ENCODE results near the gene PERCC1. TPM values are rescaled to one million over a fixed set of nuclear protein-coding genes. Genes with fewer than 3 reads are reported as not detected.

PERCC1 gene
- total RNA-seq, 8 experiments from 2014 or later, result 0.29 to 1.2 (median 0.46) TPM; not detected in 4

DNA sequence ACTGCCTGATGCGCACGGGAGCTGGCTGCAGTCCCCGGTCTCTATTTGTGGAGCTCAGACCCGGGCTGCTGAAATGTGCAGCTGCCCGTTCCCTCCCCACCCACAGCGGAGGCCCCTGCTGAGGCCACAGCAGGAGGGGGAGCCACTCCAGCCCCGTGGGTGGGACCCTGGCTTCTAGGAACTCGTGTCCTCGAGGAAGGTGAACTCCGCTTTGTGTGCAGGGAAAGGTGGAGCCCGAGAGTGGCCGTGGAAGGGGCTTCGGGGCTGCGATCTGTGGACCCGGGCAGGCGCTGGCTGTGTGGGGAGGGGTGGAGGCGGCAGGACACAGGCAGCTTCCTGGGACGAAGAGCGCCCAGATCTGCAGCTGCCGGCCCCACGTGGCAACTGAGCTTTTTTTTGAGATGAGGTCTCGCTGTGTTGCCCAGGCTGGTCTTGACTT is 10.5 kb downstream of the PERCC1 start:
- no peak for ATAC-seq (replicated peaks in 6 of 8)
- no peaks in the 10 kb centered on the region for H3K4me1 ChIP-seq (replicated peaks in 1 of 2)
- H3K4me3 ChIP-seq, result no peak overlapping the region
- 33 to 100% (median 100%) methylated on average over 1 to 2 of the region's 22 CpGs; no CpG with 5 or more reads in 7 of the 10 experiments for WGBS, 10 experiments
- in situ Hi-C loops (cut with MboI; ENCODE audit: low pct_unique_long_range_greater_than_20kb in 2 of 9, low sequenced_read_pairs in 9 of 9, unreplicated experiment in 9 of 9), result no loop called here
- H3K27ac ChIP-seq, result no peak overlapping the region

GRCh38 chr16:1442697-1443096 is 11.8 kb downstream of the PERCC1 start:
- in situ Hi-C loops (cut with MboI; ENCODE audit: low pct_unique_long_range_greater_than_20kb in 2 of 9, low sequenced_read_pairs in 9 of 9, unreplicated experiment in 9 of 9), result no loop called here

DNA sequence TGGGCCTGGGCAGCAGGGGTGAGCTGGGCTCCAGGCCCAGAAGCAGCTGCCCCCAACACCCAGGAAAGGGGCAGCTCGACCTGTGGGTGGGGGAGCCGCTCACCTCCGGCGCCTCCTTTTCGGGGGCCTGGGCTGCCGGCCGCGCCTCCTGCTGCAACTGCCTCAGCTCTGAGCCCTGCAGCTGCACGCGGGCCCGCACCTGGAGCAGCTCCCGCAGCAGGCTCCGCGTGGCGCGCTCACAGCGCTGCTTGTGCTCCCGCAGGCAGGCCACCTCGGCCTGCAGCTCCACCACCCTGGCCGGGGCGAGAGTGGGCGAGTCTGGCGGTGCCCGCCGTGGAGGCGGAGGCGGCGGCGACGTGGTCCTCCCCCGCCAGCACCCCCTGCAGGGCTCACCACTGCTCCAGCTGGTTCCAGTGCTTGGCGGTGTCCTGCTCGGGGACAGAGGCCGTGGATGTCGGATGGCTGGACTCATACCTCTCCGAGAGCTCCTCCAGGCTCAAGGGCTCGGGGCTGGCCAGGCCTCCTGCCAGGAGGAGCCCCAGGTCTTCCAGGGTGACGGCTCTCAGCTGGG is 12.6 kb downstream of the PERCC1 start:
- in situ Hi-C loops (cut with MboI; ENCODE audit: low pct_unique_long_range_greater_than_20kb in 2 of 9, low sequenced_read_pairs in 9 of 9, unreplicated experiment in 9 of 9), result no loop called here
- ATAC-seq (replicated peaks in 6 of 8), result peak in 4 of 8 experiments; percentile 3 to 22 (median 8)
- WGBS, 10 experiments, result 71 to 97% (median 80%) methylated on average over 2 to 9 of the region's 38 CpGs; no CpG with 5 or more reads in 7 of the 10 experiments
- no peak overlapping the region for H3K4me3 ChIP-seq
- no peaks in the 10 kb centered on the region for H3K4me1 ChIP-seq (replicated peaks in 1 of 2)
- H3K27ac ChIP-seq, result no peak overlapping the region

More at GRCh38 chr16:1442697-1443096, 11.8 kb downstream of the PERCC1 start:
- Histone ChIP-seq H3K4me3 (no peak overlapping the region), H3K4me1 (replicated peaks in 1 of 2) (no peaks in the 10 kb centered on the region), H3K27ac (no peak overlapping the region)
- ATAC-seq (replicated peaks in 6 of 8), result no peak
- 64% methylated on average over 9 of the region's 24 CpGs; no CpG with 5 or more reads in 9 of the 10 experiments for WGBS, 10 experiments

GRCh38 chr16:1443980-1444729 is 13.3 kb downstream of the PERCC1 start, which contains the start of gene CCDC154:
TSS of gene CCDC154 (minus strand) at chr16:1444556. CDS start at chr16:1444322, 234 bp downstream.
- no peaks in the 10 kb centered on the region for H3K4me1 ChIP-seq (replicated peaks in 1 of 2)
- in situ Hi-C loops (cut with MboI; ENCODE audit: low pct_unique_long_range_greater_than_20kb in 2 of 9, low sequenced_read_pairs in 9 of 9, unreplicated experiment in 9 of 9), result no loop called here
- no peak within 1 kb of the TSS for H3K4me3 ChIP-seq
- WGBS, 10 experiments, result 0 to 100% (median 90%) methylated on average over 1 to 3 of the region's 27 CpGs; no CpG with 5 or more reads in 6 of the 10 experiments
- peak in 4 of 8 experiments; percentile 11 to 15 (median 12) for ATAC-seq (replicated peaks in 6 of 8)
- no peak within 1 kb of the TSS for H3K27ac ChIP-seq

- Histone ChIP-seq H3K27ac (no peak overlapping the region), H3K4me1 (replicated peaks in 1 of 2) (no peaks in the 10 kb centered on the region), H3K4me3 (no peak overlapping the region)
- no peak for ATAC-seq (replicated peaks in 6 of 8)
- WGBS, 10 experiments, result 93 to 100% methylated on average over 1 to 5 of the region's 48 CpGs; no CpG with 5 or more reads in 8 of the 10 experiments
- in situ Hi-C loops (cut with MboI; ENCODE audit: low pct_unique_long_range_greater_than_20kb in 2 of 9, low sequenced_read_pairs in 9 of 9, unreplicated experiment in 9 of 9), result no loop called here
Observed at GRCh38 chr16:1444730-1445517, 14.0 kb downstream of the PERCC1 start.

GRCh38 chr16:1445518-1446203 is 14.8 kb downstream of the PERCC1 start:
- Histone ChIP-seq H3K4me3 (no peak overlapping the region), H3K27ac (no peak overlapping the region), H3K4me1 (replicated peaks in 1 of 2) (no peaks in the 10 kb centered on the region)
- in situ Hi-C loops (cut with MboI; ENCODE audit: low pct_unique_long_range_greater_than_20kb in 2 of 9, low sequenced_read_pairs in 9 of 9, unreplicated experiment in 9 of 9), result no loop called here
- 60 to 100% (median 100%) methylated on average over 1 to 2 of the region's 25 CpGs; no CpG with 5 or more reads in 7 of the 10 experiments for WGBS, 10 experiments
- ATAC-seq (replicated peaks in 6 of 8), result no peak

DNA sequence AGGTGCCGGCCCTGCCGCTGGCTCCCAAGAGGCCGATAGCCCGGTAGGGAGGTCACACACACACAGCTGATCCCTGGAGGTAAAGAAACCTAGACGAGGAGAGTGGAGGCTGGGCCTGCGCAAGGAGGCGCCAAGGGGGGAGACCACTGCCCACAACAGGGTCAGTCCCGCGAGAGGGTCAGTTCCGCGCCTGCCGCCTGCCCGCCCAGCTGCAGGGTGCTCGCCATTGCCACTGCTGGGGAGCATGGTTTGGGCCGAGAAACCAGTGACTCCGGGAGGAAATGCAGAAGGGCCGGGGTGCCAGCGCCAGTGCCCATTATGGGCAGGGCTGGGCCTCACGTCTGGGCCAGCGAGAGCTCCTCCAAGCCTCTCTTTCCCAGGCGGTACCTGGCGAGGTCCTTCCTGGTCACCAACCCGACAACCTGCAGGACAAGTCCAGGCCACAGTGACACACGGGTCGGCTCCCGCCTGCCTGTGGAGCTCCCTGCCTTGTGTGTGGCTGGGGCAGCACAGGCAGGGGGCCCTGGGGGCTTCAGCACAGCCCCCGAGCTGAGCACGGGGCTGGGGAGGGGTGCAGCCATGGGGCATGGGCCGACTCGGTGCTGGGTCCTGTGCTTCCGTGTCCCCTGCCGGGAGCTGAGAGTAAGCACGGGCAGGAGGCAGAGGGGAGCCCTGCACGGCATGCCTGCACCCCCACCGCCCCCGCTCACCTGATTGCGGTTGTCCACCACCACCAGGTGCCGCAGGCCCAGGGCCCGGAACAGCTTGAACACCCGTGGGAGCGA is 15.6 kb downstream of the PERCC1 start:
- ATAC-seq (replicated peaks in 6 of 8), result no peak
- in situ Hi-C loops (cut with MboI; ENCODE audit: low pct_unique_long_range_greater_than_20kb in 2 of 9, low sequenced_read_pairs in 9 of 9, unreplicated experiment in 9 of 9), result no loop called here
- H3K27ac ChIP-seq, result no peak overlapping the region
- no peaks in the 10 kb centered on the region for H3K4me1 ChIP-seq (replicated peaks in 1 of 2)
- no peak overlapping the region for H3K4me3 ChIP-seq
- 40 to 100% (median 100%) methylated on average over 1 to 7 of the region's 41 CpGs; no CpG with 5 or more reads in 5 of the 10 experiments for WGBS, 10 experiments

- in situ Hi-C loops (cut with MboI; ENCODE audit: low pct_unique_long_range_greater_than_20kb in 2 of 9, low sequenced_read_pairs in 9 of 9, unreplicated experiment in 9 of 9), result no loop called here
Observed at GRCh38 chr16:1447965-1448364, 17.1 kb downstream of the PERCC1 start.

DNA sequence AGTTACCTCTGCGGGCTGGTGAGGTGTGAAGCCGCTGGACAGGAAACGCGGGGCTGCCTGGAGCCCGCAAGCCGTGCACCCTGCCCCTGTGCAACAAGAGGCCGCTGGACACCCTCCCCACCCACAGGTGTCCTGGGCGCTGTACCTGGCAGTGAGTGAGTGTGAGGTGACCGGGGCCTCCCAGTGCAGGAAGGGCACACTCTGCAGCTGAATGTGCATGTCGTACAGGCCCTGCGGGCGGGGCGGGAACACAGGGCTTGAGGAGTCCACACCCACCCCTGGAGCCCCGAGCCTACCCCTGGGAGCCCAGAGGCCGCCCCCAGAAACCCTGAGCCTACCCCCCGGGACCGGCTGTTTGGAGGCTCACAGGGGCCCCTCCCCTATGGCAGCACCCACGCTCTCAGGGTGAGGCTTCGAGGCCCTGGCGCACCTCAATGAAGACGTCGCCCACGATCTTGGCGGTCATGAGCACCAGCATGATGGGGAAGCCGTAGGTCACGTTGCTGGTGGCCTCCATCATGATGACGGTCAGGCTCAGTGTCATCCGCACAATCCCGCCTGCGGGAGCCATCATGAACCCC is 17.7 kb downstream of the PERCC1 start:
- ATAC-seq (replicated peaks in 6 of 8), result peak in 2 of 8 experiments; percentile 22 to 30
- Histone ChIP-seq H3K4me1 (replicated peaks in 1 of 2) (no peaks in the 10 kb centered on the region), H3K4me3 (no peak overlapping the region), H3K27ac (no peak overlapping the region)
- in situ Hi-C loops (cut with MboI; ENCODE audit: low pct_unique_long_range_greater_than_20kb in 2 of 9, low sequenced_read_pairs in 9 of 9, unreplicated experiment in 9 of 9), result no loop called here
- 96 to 100% (median 100%) methylated on average over 1 to 5 of the region's 30 CpGs; no CpG with 5 or more reads in 6 of the 10 experiments for WGBS, 10 experiments

More at GRCh38 chr16:1447965-1448364, 17.1 kb downstream of the PERCC1 start:
- WGBS, 10 experiments, result no CpG with 5 or more reads among the region's 11 CpGs
- Histone ChIP-seq H3K4me3 (no peak overlapping the region), H3K27ac (no peak overlapping the region), H3K4me1 (replicated peaks in 1 of 2) (no peaks in the 10 kb centered on the region)
- no peak for ATAC-seq (replicated peaks in 6 of 8)

DNA sequence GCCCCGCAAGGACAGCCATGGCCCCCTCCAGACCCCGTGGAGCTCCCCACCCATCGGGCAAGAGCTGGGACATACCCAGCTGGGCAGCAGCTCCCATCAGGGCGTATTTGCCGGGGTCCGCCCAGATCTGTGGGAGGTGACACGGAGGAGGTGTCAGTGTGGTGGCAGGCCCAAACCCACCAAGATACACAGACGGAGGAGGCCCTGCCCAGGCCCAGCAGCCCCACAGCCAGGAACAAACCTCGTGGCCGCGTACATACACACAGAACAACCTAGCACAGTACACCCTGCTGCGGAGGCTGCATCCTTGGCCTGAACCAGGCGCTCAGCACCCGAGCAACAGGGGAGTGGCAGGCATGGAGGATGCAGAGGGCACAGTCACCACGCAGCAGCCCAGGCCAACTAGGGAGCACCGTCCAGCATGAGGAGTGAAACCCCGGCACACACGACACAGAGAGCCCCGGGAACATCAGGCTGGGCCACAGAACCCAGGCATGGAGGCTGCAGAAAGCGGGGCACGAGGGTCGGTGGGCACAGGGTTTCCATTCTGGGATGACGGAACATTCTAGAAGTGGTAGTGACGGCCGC is 18.4 kb downstream of the PERCC1 start:
- ATAC-seq (replicated peaks in 6 of 8), result no peak
- in situ Hi-C loops (cut with MboI; ENCODE audit: low pct_unique_long_range_greater_than_20kb in 2 of 9, low sequenced_read_pairs in 9 of 9, unreplicated experiment in 9 of 9), result no loop called here
- H3K4me3 ChIP-seq, result no peak overlapping the region
- H3K27ac ChIP-seq, result no peak overlapping the region
- no peaks in the 10 kb centered on the region for H3K4me1 ChIP-seq (replicated peaks in 1 of 2)
- WGBS, 10 experiments, result 80 to 100% (median 99%) methylated on average over 1 to 7 of the region's 25 CpGs; no CpG with 5 or more reads in 4 of the 10 experiments

DNA sequence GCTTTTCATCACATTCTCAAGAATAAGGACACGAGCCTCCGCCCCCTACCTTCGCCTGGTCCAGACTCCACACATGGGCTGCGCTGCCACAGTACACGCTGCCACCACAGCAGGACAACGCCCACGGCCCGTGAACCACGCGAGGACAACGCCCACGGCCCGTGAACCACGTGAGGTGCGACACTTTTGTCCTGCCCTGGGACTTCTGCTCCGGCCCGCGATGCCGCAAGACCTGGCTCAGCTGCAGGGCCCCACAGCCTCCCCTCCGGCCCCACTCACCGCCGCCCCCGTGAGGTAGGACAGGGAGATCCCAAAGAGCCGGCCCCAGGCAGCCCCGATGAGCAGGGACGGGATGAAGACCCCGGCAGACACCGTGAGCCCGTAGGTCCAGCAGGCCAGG is 19.3 kb downstream of the PERCC1 start:
- in situ Hi-C loops (cut with MboI; ENCODE audit: low pct_unique_long_range_greater_than_20kb in 2 of 9, low sequenced_read_pairs in 9 of 9, unreplicated experiment in 9 of 9), result no loop called here
- H3K27ac ChIP-seq, result no peak overlapping the region
- no peak overlapping the region for H3K4me3 ChIP-seq
- 93% methylated on average over 3 to 16 of the region's 29 CpGs; no CpG with 5 or more reads in 8 of the 10 experiments for WGBS, 10 experiments
- no peak for ATAC-seq (replicated peaks in 6 of 8)
- no peaks in the 10 kb centered on the region for H3K4me1 ChIP-seq (replicated peaks in 1 of 2)

Measured in motor neuron (in vitro differentiated cells).